HG03066 (cell line): ENCODE measurements around the gene ALDH2.
"Not testable (repeated sequence)": the region's sequence is repeated elsewhere in the genome, so short reads cannot be mapped to it uniquely, and the experiment has no call there.

Experiments
- ATAC-seq: cut with Tn5 transposase; IDR thresholded peaks from one replicate; pipeline ENCODE4 v1.9.1; 2021; ENCODE audit warnings: low read depth; ENCODE audit not compliant: unreplicated experiment

The ALDH2 gene

DNA sequence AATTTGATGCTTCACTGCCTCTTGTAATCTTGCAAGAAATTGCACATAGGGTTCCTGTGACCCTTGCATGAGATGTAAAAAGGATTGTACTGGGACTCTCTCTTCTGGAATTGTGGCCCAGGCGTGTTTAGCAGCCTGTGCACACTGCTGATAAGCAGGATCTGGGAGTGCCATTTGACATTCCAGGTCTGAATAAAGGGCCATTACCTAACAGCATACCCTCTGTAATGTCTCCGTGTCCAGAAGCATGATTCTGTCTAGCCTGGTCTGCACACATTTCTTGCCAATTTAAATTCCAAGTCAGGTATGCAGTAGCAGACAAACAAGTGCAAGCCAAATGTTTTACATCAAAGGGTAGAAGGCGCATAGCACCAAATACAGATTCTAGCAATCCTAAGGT is 57.2 kb downstream of the ALDH2 start:
- no peak for ATAC-seq

- not testable (repeated sequence) for ATAC-seq
Observed at GRCh38 chr12:111824312-111824711, 57.6 kb downstream of the ALDH2 start.

GRCh38 chr12:111825509-111825908 is 58.8 kb downstream of the ALDH2 start:
- no peak for ATAC-seq

GRCh38 chr12:111826316-111826715 is 59.6 kb downstream of the ALDH2 start:
- no peak for ATAC-seq

- no peak for ATAC-seq
Observed at GRCh38 chr12:111826992-111827391, 60.3 kb downstream of the ALDH2 start.

DNA sequence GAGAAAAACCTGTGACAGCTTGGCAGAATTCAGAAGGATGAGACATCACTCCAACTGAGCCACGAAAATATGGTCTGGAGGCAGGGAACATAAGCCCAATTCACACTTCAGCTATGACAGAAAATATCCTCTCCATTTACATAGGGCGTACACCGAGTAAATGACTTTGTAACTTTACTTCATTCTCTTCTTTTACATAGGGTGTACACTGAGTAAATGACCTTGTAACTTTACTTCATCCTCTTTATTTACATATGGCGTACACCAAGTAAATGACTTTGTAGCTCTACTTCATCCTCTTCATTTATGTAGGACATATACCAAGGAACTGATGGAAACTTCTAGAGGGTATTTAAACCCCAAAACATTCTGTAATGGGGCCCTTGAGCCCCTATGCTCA is 61.2 kb downstream of the ALDH2 start:
- no peak for ATAC-seq

- ATAC-seq: no peak
Observed at GRCh38 chr12:111828338-111828979, 61.7 kb downstream of the ALDH2 start.

DNA sequence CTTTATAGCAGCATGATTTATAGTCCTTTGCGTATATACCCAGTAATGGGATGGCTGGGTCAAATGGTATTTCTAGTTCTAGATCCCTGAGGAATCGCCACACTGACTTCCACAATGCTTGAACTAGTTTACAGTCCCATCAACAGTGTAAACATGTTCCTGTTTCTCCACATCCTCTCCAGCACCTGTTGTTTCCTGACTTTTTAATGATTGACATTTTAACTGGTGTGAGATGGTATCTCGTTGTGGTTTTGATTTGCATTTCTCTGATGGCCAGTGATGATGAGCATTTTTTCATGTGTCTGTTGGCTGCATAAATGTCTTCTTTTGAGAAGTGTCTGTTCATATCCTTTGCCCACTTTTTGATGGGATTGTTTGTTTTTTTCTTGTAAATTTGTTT is 62.9 kb downstream of the ALDH2 start:
- not testable (repeated sequence) for ATAC-seq

GRCh38 chr12:111834740-111835386 is 68.1 kb downstream of the ALDH2 start:
- ATAC-seq: not testable (repeated sequence)

DNA sequence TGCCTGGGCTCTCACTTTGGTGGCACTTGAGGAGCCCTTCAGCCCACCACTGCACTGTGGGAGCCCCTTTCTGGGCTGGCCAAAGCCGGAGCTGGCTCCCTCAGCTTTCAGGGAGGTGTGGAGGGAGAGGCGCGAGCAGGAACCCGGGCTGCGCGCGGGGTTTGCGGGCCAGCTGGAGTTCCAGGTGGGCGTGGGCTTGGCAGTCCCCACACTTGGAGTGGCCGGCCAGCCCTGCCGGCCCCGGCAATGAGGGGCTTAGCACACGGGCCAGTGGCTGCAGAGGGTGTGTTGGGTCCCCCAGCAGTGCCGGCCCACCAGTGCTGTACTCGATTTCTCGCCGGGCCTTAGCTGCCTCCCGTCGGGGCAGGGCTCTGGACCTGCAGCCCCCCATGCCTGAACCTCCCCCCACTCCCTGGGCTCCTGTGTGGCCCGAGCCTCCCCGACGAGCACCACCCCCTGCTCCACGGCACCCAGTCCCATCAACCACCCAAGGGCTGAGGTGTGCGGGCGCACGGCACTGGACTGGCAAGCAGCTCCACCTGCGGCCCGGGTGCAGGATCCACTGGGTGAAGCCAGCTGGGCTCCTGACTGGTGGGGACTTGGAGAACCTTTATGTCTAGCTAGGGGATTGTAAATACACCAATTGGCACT is 68.9 kb downstream of the ALDH2 start:
- ATAC-seq: not testable (repeated sequence)

GRCh38 chr12:111838353-111838752 is 71.6 kb downstream of the ALDH2 start:
- no peak for ATAC-seq

DNA sequence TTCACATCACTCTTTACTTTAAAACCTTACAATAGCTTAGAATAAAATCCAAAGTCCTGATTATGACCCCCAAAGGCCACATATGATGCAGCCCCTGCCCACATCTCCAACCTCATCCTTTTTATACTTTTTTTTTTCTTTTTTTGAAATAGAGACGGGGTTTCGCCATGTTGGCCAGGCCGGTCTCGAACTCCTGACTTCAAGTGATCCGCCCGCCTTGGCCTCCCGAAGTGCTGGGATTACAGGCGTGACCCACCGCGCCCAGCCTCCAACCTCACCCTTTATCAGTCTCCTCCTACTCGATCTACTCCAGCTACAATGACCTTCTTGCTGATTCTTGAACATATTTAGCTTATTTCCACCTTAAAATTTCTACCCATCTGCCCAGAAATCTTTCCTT is 74.1 kb downstream of the ALDH2 start:
- no peak for ATAC-seq

DNA sequence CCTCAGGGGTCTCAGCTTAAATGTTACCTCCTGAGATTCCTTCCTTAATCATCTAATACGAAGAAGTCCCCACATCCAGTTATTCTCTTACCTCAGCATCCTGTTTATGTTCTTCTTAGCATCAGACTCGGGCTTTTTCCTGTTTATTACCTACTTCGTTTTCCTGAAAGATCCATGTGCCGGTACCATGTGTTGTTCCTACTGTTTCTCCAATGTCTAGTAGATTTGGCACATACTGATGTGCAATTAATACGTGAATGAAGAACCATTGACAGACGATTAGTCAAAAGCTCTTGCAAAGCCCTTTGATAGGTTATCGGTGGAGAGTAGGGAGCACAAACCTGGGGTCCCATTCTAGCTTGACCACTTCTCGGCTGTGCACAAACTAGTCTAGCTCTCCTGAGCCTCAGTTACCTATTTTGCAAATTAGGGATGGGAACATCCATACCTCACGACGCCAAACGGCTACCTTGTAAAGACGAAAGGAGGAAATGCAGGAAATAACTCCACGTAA is 74.6 kb downstream of the ALDH2 start:
- no peak for ATAC-seq

- peak; percentile 72 for ATAC-seq
Observed at GRCh38 chr12:111841750-111842555, 75.2 kb downstream of the ALDH2 start, which contains the start of gene MAPKAPK5. Gene MAPKAPK5, plus strand, starts transcription at chr12:111842228. Its CDS starts 506 bp downstream, at chr12:111842734.

- ATAC-seq: peak; percentile 12
Observed at GRCh38 chr12:111842556-111843396, 76.0 kb downstream of the ALDH2 start.

- no peak for ATAC-seq
Observed at GRCh38 chr12:111846016-111846415, 79.3 kb downstream of the ALDH2 start.

GRCh38 chr12:111850526-111850925 is 83.8 kb downstream of the ALDH2 start:
- ATAC-seq: no peak

- no peak for ATAC-seq
Observed at GRCh38 chr12:111858186-111858585, 91.5 kb downstream of the ALDH2 start.

DNA sequence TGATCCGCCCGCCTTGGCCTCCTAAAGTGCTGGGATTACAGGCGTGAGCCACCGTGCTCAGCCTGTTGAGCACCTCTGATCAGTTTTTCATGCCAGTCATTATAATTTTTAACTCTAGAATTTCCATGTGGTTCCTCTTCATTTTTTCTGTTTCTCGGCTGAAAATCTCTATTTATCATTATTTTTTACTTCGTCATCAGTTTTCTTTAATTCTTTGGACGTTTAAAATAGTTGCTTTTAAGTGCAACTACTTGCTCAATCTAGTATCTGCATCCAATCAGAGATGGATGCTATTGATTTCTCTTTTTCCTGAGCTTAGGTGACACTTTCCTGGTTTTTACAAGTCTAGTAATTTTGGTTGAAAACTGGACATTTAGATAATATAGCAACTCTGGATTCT is 92.0 kb downstream of the ALDH2 start:
- ATAC-seq: no peak

DNA sequence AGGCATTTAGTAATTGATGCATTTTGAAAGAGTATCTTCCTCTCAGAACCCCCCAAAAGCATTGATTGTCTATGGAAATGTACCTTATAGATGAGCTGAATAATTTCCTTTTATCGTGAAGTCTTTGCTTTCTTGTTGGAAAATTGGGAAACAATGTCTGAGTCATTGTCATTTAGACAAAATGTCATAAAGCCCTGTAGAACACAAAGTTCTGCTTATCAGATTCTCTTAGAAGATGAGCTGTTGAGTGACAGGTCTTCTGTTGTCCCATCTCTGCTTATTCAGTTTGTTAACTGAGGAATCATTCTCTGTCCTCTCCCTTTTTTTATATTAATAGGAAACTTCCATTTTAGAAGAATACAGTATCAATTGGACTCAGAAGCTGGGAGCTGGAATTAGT is 98.2 kb downstream of the ALDH2 start:
- ATAC-seq: no peak
